ENCODE measurements around the gene RABEP1.

DNA sequence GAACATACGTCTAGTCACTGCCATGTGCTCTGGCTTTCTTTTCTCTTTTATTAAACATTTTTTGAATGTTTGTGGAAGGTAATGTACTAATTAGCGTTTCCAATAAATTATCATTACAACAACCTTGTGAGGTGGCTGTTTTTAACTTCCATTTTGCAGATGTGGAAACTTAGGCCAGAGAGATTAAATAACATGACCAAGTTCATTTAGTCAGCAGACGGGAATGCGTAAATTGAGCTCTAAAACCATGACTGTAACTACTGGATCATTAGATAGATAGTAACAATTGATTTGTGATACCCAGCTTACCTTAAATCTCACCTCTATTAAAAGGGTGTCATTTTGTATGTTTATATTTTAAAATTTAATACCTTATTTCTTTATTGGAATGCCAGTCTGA, 49.4 kb downstream of the RABEP1 start:
- TF ChIP-seq, protein P1, sequence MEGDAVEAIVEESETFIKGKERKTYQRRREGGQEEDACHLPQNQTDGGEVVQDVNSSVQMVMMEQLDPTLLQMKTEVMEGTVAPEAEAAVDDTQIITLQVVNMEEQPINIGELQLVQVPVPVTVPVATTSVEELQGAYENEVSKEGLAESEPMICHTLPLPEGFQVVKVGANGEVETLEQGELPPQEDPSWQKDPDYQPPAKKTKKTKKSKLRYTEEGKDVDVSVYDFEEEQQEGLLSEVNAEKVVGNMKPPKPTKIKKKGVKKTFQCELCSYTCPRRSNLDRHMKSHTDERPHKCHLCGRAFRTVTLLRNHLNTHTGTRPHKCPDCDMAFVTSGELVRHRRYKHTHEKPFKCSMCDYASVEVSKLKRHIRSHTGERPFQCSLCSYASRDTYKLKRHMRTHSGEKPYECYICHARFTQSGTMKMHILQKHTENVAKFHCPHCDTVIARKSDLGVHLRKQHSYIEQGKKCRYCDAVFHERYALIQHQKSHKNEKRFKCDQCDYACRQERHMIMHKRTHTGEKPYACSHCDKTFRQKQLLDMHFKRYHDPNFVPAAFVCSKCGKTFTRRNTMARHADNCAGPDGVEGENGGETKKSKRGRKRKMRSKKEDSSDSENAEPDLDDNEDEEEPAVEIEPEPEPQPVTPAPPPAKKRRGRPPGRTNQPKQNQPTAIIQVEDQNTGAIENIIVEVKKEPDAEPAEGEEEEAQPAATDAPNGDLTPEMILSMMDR (IDR thresholded peaks at IDR 0.05; ENCODE audit: low read depth, low read length), result no peak
- no peak for TF ChIP-seq EZH2phosphoT487 (IDR thresholded peaks at IDR 0.05; ENCODE audit: low read depth)

All from OCI-LY3 (cell line).